ENCODE measurements around the gene POP7.

- TF ChIP-seq CTCF (IDR thresholded peaks at IDR 0.05) = no peak
- no peak for TF ChIP-seq POLR2A (IDR thresholded peaks at IDR 0.05)
Observed at GRCh38 chr7:100721505-100721812, 15.5 kb downstream of the POP7 start.

Data from Peyer's patch (tissue), 4 donors.